HPDE6-E6E7 (cell line): Measurements from ENCODE around the gene ATG101.
"Not testable (repeated sequence)": the region's sequence is repeated elsewhere in the genome, so short reads cannot be mapped to it uniquely, and the experiment has no call there.

Experiments
- DNase-seq: peaks from one replicate; pipeline ENCODE4 v3.0.0; 2011; ENCODE audit warnings: missing footprints; ENCODE audit errors: extremely low spot score

Gene ATG101

DNA sequence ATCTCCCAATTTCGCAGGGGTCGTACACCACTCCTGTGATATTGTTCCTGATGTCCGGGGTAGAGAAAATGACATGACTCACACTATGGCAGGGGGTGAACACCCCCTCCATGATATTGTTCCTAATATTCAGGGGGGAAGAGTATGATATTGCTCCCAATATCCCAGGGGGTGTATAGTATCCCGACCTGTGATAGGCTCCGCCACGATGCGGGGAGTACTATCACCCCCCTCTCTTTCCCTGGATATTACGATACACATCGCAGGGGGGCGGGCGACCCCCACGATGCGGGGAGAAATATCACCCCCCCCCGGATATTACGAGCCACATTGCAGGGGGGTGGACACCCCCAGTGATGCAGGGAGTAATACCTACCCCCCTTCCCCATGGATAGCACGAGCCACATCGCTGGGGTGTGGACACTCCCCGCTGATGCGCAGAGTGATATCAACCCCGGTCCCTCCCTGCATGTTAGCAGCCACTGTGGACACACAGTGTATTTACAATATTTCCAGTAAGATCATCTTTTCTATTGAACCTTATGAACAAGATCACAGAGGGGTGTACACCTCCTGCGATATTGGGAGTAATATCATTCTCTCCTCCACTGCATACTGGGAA, 27.4 kb downstream of the ATG101 start:
- DNase-seq: no peak

- not testable (repeated sequence) for DNase-seq
These were observed 34.8 kb downstream of the ATG101 start for GRCh38 chr12:52104431-52105089.

DNA sequence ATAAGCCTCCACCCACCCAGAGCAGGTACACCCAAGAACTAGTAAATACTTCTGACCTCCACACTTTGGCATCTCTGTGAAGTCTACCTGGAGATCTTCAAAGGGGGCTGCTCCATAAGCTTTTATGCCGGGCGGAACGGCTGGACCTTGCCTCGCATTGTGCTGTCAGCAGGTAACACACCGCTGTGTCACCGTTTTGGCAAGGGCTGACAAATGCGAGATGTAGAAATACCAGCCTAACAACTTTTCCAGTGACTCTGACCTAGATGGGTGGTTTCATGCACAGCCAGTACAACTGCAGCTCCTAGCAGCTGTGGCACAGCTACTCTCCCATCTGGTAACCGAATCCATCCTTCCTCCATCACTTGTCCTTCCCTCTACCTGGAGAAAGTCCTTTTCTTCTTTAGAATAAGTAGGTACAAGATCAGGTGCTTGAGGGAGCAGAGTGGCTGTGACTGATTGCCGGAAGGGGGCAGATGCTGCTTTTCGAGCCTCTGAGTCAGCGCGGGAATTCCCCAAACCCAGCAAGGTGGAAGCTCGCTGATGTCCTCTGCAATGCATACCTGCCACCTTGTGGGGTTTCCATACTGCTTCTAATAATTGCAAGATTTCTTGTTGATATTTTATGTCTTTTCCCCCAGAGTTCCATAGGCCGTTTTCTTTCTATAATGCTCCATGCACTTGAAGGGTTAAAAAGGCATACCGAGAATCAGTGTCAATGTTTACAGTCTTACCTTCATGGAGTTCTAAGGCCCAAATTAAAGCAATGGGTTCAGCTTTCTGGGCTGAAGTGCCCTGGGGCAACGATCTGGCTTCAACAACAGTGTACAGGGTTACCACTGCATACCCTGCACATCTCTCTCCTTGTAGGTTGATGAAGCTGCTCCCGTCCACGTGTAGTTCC, 46.7 kb downstream of the ATG101 start:
- DNase-seq: not testable (repeated sequence)

DNA sequence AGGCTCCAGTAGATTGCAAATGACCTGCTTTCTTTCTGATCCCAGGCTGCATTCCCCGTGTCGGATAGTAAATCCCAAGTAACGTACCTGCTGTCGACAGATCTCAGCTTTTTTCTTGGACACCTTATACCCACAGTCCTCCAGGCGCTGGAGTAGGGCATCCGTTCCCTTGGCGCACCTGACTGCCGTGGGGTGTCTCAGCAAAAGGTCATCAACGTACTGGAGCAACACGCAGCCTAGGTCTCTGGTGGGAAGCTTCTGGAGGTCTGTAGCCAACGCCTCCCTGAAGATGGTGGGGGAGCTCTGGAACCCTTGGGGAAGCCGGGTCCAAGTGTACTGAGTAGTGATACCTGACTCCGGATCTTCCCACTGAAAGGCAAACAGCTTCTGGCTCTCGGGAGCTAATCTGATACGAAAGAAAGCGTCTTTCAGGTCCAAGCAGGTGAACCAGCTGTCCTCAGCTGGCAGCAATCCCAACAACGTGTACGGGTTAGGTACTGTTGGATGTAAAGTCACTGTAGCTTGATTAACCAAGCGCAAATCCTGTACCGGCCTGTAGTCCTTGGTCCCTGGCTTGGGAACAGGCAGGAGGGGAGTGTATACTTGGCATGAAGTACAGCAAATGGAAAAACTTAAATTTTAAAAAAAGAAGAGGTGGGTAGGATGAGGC, 48.2 kb downstream of the ATG101 start:
- DNase-seq: not testable (repeated sequence)

GRCh38 chr12:52119398-52120254, 49.8 kb downstream of the ATG101 start:
- no peak for DNase-seq

- no peak for DNase-seq
These were observed 51.4 kb downstream of the ATG101 start for GRCh38 chr12:52120951-52121823.

DNA sequence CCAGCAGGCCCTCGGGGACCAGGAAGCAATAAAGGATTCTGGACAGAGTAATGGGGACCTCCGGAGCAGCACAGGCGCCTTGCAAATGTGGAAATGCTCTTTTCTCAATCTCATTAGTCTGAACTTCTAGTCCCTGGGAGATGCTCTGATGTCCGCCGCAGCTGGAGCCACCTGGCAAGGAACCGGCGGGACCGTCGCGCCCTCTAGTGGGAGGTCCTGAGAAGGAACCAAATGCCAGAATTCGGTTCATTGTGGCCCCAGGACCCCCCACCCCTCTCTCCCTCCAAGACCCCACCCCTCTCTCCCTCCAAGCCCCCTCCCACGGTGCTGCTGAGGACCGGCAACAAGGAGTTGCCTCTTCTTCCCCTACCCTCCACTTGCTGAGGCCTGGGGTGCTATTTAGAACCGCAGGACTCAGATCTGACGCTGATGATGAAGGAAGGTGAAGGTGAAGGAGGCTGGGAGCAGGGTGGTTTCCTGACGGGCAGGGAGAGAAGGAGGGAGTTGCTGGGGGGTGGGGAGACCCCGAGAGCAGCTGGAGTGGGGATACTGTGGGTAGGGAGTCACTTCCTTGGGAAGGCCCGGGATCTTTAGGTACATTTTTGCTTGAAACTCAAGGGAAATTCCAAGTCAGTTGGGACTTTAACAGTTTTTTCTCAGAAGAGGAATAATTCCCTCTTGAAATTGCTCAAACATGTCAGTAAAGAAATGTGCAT, 52.2 kb downstream of the ATG101 start:
- DNase-seq: no peak

DNA sequence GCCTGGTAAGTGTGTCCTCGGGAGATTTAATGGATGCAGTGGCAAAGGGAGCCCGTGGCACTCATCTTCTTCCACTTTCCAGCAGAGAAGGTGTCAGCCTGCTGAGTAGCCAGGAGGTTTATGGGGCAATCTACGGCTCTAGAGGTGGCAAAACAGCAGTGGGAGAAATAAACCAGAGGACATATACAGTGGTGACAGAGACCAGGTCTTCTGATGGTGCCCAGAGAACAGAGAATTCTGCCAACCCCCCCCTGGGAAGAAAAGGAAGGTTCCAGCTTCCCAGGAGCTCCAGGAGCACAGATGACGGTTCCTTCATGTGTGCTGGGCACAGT, 52.7 kb downstream of the ATG101 start:
- DNase-seq: no peak

GRCh38 chr12:52122904-52123303, 53.1 kb downstream of the ATG101 start:
- DNase-seq: no peak

- no peak for DNase-seq
These were observed 53.9 kb downstream of the ATG101 start for GRCh38 chr12:52123487-52124186.

DNA sequence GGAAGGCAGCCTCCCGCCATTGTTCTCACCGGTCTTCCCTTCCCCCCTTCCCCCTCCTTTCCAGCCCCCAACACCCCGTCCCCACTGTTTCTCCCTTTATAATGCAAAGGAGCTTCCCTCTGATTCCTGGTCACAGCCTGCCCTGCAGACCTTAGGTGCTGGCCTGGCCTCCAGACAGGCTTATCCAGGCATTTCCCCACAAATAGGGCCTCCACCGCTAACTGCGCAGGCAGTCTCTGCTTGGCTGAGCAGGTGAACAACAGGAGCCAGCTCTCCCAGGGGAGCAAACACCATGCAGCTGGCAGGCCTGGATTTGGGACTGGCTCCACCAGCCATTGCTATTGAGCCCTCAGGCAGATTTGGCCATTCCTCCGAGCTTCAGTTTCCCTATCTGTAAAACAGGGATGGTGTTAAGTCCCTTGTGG, 55.7 kb downstream of the ATG101 start:
- no peak for DNase-seq

DNA sequence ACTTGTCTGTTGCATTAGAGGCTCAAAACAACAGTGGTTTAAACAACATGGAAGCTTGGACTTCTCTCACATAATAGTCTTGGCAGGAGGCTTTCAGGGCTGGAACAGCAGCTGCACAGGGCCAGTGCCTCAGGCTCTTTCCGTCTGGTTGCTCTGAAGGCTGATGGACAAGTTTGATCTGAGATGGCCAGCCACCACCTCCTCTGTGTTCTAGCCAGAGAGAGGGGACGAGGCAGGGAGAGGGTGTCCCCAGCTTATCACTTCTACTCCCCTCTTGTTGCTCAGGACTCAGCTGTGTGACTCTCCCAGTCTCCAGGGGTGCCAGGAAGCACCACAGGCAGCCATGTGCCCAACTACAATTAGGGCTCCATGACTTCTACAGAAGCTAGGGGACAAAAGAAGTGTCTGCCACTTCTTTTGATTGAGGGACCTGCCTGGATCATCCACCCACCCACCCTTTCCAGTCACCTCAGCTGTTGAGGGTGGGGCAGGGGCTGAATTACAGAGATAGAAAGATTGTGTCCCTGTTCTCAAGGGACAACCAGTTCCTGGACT, 56.3 kb downstream of the ATG101 start:
- no peak for DNase-seq
